ENCODE measurements around the gene BEND6.

BEND6 gene

GRCh38 chr6:57017069-57017468, 62.2 kb downstream of the BEND6 start:
- Histone ChIP-seq H3K4me1 (ENCODE audit: insufficient read depth, low read length, poor library complexity, severe bottlenecking) (no peaks in the 10 kb centered on the region), H3K9ac (ENCODE audit: low read depth, low read length, poor library complexity, severe bottlenecking) (no peak overlapping the region), H3K79me2 (ENCODE audit: insufficient read depth, low read length) (no peaks in the 10 kb centered on the region), H2AFZ (ENCODE audit: low read length) (no peak overlapping the region; the same call in 1 of the 2 replicates), H3K27me3 (ENCODE audit: insufficient read depth, low read length, poor library complexity, severe bottlenecking) (no peaks in the 10 kb centered on the region), H3K9me2 (replicated peaks; ENCODE audit: low read depth, low read length) (no peaks in the 10 kb centered on the region), H3F3A (ENCODE audit: low read depth) (no peaks in the 10 kb centered on the region), H3K9me3 (ENCODE audit: insufficient read depth, low read depth, low read length) (no peaks in the 10 kb centered on the region), H3K36me3 (ENCODE audit: insufficient read depth, low read length) (no peaks in the 10 kb centered on the region), H3K4me2 (ENCODE audit: low read depth, low read length, poor library complexity, severe bottlenecking) (no peak overlapping the region), H3K4me3 (ENCODE audit: low read length, poor library complexity, severe bottlenecking) (no peak overlapping the region), H4K20me1 (ENCODE audit: insufficient read depth, low read length, poor library complexity, severe bottlenecking) (no peaks in the 10 kb centered on the region)
- TF ChIP-seq EZH2phosphoT487 (IDR thresholded peaks at IDR 0.05; ENCODE audit: borderline replicate concordance) = no peak
- TF ChIP-seq CTCF (conservative IDR thresholded peaks at IDR 0.05; ENCODE audit: low read length) = no peak

- no peak overlapping the region for H3K9ac ChIP-seq (ENCODE audit: low read depth, low read length, poor library complexity, severe bottlenecking)
- no peaks in the 10 kb centered on the region for H4K20me1 ChIP-seq (ENCODE audit: insufficient read depth, low read length, poor library complexity, severe bottlenecking)
- H3K9me3 ChIP-seq (ENCODE audit: insufficient read depth, low read depth, low read length) = no peaks in the 10 kb centered on the region
- no peaks in the 10 kb centered on the region for H3K9me2 ChIP-seq (replicated peaks; ENCODE audit: low read depth, low read length)
- no peak overlapping the region for H3K4me2 ChIP-seq (ENCODE audit: low read depth, low read length, poor library complexity, severe bottlenecking)
- TF ChIP-seq EZH2phosphoT487 (IDR thresholded peaks at IDR 0.05; ENCODE audit: borderline replicate concordance) (no peak), CTCF (conservative IDR thresholded peaks at IDR 0.05; ENCODE audit: low read length) (no peak)
- no peaks in the 10 kb centered on the region for H3K36me3 ChIP-seq (ENCODE audit: insufficient read depth, low read length)
- no peaks in the 10 kb centered on the region for H3K4me1 ChIP-seq (ENCODE audit: insufficient read depth, low read length, poor library complexity, severe bottlenecking)
- H3K79me2 ChIP-seq (ENCODE audit: insufficient read depth, low read length) = no peaks in the 10 kb centered on the region
- H3K4me3 ChIP-seq (ENCODE audit: low read length, poor library complexity, severe bottlenecking) = no peak overlapping the region
- H3K27me3 ChIP-seq (ENCODE audit: insufficient read depth, low read length, poor library complexity, severe bottlenecking) = no peaks in the 10 kb centered on the region
- no peaks in the 10 kb centered on the region for H3F3A ChIP-seq (ENCODE audit: low read depth)
- peak overlapping the region; percentile 53; the same call in 1 of the 2 replicates for H2AFZ ChIP-seq (ENCODE audit: low read length)
Observed at GRCh38 chr6:57017841-57018240, 62.9 kb downstream of the BEND6 start.

GRCh38 chr6:57019434-57019833, 64.5 kb downstream of the BEND6 start:
- Histone ChIP-seq H3K27me3 (ENCODE audit: insufficient read depth, low read length, poor library complexity, severe bottlenecking) (no peaks in the 10 kb centered on the region), H3K79me2 (ENCODE audit: insufficient read depth, low read length) (no peaks in the 10 kb centered on the region), H3K9ac (ENCODE audit: low read depth, low read length, poor library complexity, severe bottlenecking) (no peak overlapping the region), H3K9me3 (ENCODE audit: insufficient read depth, low read depth, low read length) (peaks cover 5% of the 10 kb centered on the region), H3K36me3 (ENCODE audit: insufficient read depth, low read length) (no peaks in the 10 kb centered on the region), H3K4me3 (ENCODE audit: low read length, poor library complexity, severe bottlenecking) (no peak overlapping the region), H3K9me2 (replicated peaks; ENCODE audit: low read depth, low read length) (no peaks in the 10 kb centered on the region), H3F3A (ENCODE audit: low read depth) (no peaks in the 10 kb centered on the region), H3K4me1 (ENCODE audit: insufficient read depth, low read length, poor library complexity, severe bottlenecking) (no peaks in the 10 kb centered on the region), H3K4me2 (ENCODE audit: low read depth, low read length, poor library complexity, severe bottlenecking) (no peak overlapping the region), H4K20me1 (ENCODE audit: insufficient read depth, low read length, poor library complexity, severe bottlenecking) (no peaks in the 10 kb centered on the region), H2AFZ (ENCODE audit: low read length) (no peak overlapping the region)
- TF ChIP-seq CTCF (conservative IDR thresholded peaks at IDR 0.05; ENCODE audit: low read length) = no peak
- TF ChIP-seq EZH2phosphoT487 (IDR thresholded peaks at IDR 0.05; ENCODE audit: borderline replicate concordance) = no peak
